ENCODE measurements around the gene ZNF316. TPM values are rescaled to one million over a fixed set of nuclear protein-coding genes. Genes with fewer than 3 reads are reported as not detected.

Gene ZNF316
- total and polyA plus RNA-seq, 11 donors = 11.0 to 22.9 (median 13.5) TPM

GRCh38 chr7:6700793-6701192 lies 63.7 kb downstream of the ZNF316 start:
- peaks cover 9 to 83% (median 64%) of the 10 kb centered on the region in 9 donors for H3K36me3 ChIP-seq
- WGBS, 4 donors = 88 to 96% (median 93%) methylated on average over 5 of the region's 5 CpGs
- TF ChIP-seq CTCF (IDR thresholded peaks at IDR 0.05) = no peak
- TF ChIP-seq POLR2A (IDR thresholded peaks at IDR 0.05) = no peak
- no peaks in the 10 kb centered on the region for H3K27me3 ChIP-seq
- H3K27ac ChIP-seq = no peak overlapping the region
- H3K4me1 ChIP-seq = peaks cover 0 to 34% (median 25%) of the 10 kb centered on the region in 12 donors
- H3K4me3 ChIP-seq = no peak overlapping the region
- peaks cover 0 to 47% (median 16%) of the 10 kb centered on the region in 12 donors for H3K9me3 ChIP-seq
- DNase-seq (no peak), ATAC-seq (no peak)
- intact Hi-C loops (cut with DNase I) = loop anchor here in 1 of 10 donors (10.0 kb wide), 1 partner anchor 106 kb away; the partner anchor contains the start of gene INTS15

- ATAC-seq (no peak), DNase-seq (no peak)
- H3K4me1 ChIP-seq = peaks cover 0 to 37% (median 27%) of the 10 kb centered on the region in 12 donors
- H3K27ac ChIP-seq = no peak overlapping the region
- intact Hi-C loops (cut with DNase I) = loop anchor here in 1 of 10 donors (10.0 kb wide), 1 partner anchor 107 kb away; the partner anchor contains the start of gene INTS15
- H3K36me3 ChIP-seq = peaks cover 3 to 73% (median 53%) of the 10 kb centered on the region in 9 donors
- H3K9me3 ChIP-seq = peaks cover 0 to 36% (median 9%) of the 10 kb centered on the region in 12 donors
- H3K4me3 ChIP-seq = no peak overlapping the region
- 82 to 92% (median 89%) methylated on average over 1 of the region's 1 CpG for WGBS, 4 donors
- H3K27me3 ChIP-seq = no peaks in the 10 kb centered on the region
- TF ChIP-seq CTCF (IDR thresholded peaks at IDR 0.05) (no peak), POLR2A (IDR thresholded peaks at IDR 0.05) (no peak)
These were observed 64.7 kb downstream of the ZNF316 start for GRCh38 chr7:6701860-6702259.

Other genes with a start within 250 kb of the ZNF316 start
- 10 to 100 TPM in 3 of 9 donors, 1 to 10 TPM in 6; 5.3 to 14.7 (median 7.4) TPM for gene DAGLB, start 189.4 kb upstream of the ZNF316 start, total RNA-seq
- 10 to 100 TPM in 1 of 2 donors, 1 to 10 TPM in 1; 4.1 to 17.2 TPM for gene DAGLB, start 189.4 kb upstream of the ZNF316 start, polyA plus RNA-seq
- 10 to 100 TPM; 35.8 to 86.5 (median 51.1) TPM for gene KDELR2, start 153.2 kb upstream of the ZNF316 start, total RNA-seq
- 10 to 100 TPM; 29.1 to 96.6 TPM for gene KDELR2, start 153.2 kb upstream of the ZNF316 start, polyA plus RNA-seq
- under 1 TPM in 3 of 9 donors, not detected in 6; 0.08 to 0.16 (median 0.08) TPM for gene GRID2IP, start 85.9 kb upstream of the ZNF316 start, total RNA-seq
- under 1 TPM in 1 of 2 donors, not detected in 1; 0.01 TPM for gene GRID2IP, start 85.9 kb upstream of the ZNF316 start, polyA plus RNA-seq
- gene ZDHHC4, start 59.9 kb upstream of the ZNF316 start, total RNA-seq = 10 to 100 TPM; 26.2 to 45.5 (median 37.8) TPM
- gene ZDHHC4, start 59.9 kb upstream of the ZNF316 start, polyA plus RNA-seq = 10 to 100 TPM; 32.1 to 48.4 TPM
- 10 to 100 TPM; 11.7 to 22.7 (median 15.3) TPM for gene INTS15, start 47.3 kb upstream of the ZNF316 start, total RNA-seq
- gene INTS15, start 47.3 kb upstream of the ZNF316 start, polyA plus RNA-seq = 10 to 100 TPM in 1 of 2 donors, 1 to 10 TPM in 1; 7.1 to 15.6 TPM
- gene ZNF853, start 21.7 kb upstream of the ZNF316 start, total RNA-seq = 10 to 100 TPM in 8 of 9 donors, 1 to 10 TPM in 1; 6.6 to 27.8 (median 11.8) TPM
- gene ZNF853, start 21.7 kb upstream of the ZNF316 start, polyA plus RNA-seq = 1 to 10 TPM; 3.1 to 5.7 TPM
- gene ZNF12, start 69.6 kb downstream of the ZNF316 start, total RNA-seq = 10 to 100 TPM; 11.4 to 20.1 (median 15.0) TPM
- gene ZNF12, start 69.6 kb downstream of the ZNF316 start, polyA plus RNA-seq = 10 to 100 TPM in 1 of 2 donors, 1 to 10 TPM in 1; 6.4 to 11.0 TPM
- gene RSPH10B2, start 116.8 kb downstream of the ZNF316 start, total RNA-seq = not detected
- gene RSPH10B2, start 116.8 kb downstream of the ZNF316 start, polyA plus RNA-seq = not detected
- 10 to 100 TPM; 12.8 to 42.2 (median 24.4) TPM for gene CCZ1B, start 189.0 kb downstream of the ZNF316 start, total RNA-seq
- 10 to 100 TPM; 22.8 to 23.8 TPM for gene CCZ1B, start 189.0 kb downstream of the ZNF316 start, polyA plus RNA-seq

Data from heart left ventricle (tissue), 16 donors.